Astrocyte (in vitro differentiated cells and primary cell): Measurements from ENCODE around the gene KIAA1217.

Source experiments
- EZH2 ChIP-seq: IDR thresholded peaks from 2 replicates; pipeline ENCODE4 v1.6.1; 2012; ENCODE audit warnings: mild to moderate bottlenecking, low read length, inconsistent platforms; ENCODE audit not compliant: insufficient read depth
- TF ChIP-seq, protein P1 (sequence below): IDR thresholded peaks from 2 replicates; pipeline ENCODE4 v1.5.1; 2011; ENCODE audit warnings: low read depth, mild to moderate bottlenecking, inconsistent platforms, low read length, moderate library complexity; ENCODE audit not compliant: insufficient read depth

DNA sequence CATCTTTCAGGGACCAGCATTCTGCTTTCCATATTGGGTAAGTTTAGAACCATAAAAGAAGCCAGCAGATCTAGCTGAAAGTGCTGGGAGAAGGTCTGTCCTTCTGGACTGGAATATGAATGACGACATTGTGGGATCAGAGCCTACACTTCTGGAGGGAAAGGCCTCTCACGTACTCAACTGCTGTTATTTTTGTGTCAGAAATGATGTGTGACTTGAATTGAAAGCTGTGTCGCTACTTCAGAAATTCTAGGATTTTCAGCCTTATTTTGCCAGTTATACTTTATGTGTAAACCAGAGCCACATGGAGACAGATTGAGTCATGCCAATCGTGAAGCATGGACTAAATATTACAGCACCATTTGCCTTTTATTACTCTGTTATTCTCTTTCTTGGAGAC lies 231.0 kb downstream of the KIAA1217 start:
- TF ChIP-seq, protein P1, sequence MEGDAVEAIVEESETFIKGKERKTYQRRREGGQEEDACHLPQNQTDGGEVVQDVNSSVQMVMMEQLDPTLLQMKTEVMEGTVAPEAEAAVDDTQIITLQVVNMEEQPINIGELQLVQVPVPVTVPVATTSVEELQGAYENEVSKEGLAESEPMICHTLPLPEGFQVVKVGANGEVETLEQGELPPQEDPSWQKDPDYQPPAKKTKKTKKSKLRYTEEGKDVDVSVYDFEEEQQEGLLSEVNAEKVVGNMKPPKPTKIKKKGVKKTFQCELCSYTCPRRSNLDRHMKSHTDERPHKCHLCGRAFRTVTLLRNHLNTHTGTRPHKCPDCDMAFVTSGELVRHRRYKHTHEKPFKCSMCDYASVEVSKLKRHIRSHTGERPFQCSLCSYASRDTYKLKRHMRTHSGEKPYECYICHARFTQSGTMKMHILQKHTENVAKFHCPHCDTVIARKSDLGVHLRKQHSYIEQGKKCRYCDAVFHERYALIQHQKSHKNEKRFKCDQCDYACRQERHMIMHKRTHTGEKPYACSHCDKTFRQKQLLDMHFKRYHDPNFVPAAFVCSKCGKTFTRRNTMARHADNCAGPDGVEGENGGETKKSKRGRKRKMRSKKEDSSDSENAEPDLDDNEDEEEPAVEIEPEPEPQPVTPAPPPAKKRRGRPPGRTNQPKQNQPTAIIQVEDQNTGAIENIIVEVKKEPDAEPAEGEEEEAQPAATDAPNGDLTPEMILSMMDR = no peak
- no peak for TF ChIP-seq EZH2
